Uterus (tissue), 2 donors: ENCODE results near the gene MAP4K4.

Source experiments
- CTCF ChIP-seq, 4 experiments: fragments of 200-600 bp in 2 of 4; fragments of 450-650 bp in 2 of 4; sonication (generic) in 2 of 4; IDR thresholded peaks; one replicate each; pipeline ENCODE4 v1.5.1; 2016 to 2019; ENCODE audit warnings: antibody characterized with exemption in 4 of 4, mild to moderate bottlenecking in 2 of 4, moderate library complexity in 1 of 4
- POLR2A ChIP-seq, 2 donors: fragments of 450-650 bp; IDR thresholded peaks; one replicate each; pipeline ENCODE4 v1.6.1; 2016; ENCODE audit warnings: antibody characterized with exemption in 2 of 2, mild to moderate bottlenecking in 1 of 2, moderate library complexity in 1 of 2

- TF ChIP-seq POLR2A (IDR thresholded peaks at IDR 0.05) = no peak
- peak; percentile 32 to 49 (median 44) for TF ChIP-seq CTCF (IDR thresholded peaks at IDR 0.05)
Observed at GRCh38 chr2:101823347-101823791, 125.9 kb downstream of the MAP4K4 start.
